H9 (cell line): ENCODE data around the gene SETD9. TPM values are rescaled to one million over a fixed set of nuclear protein-coding genes. Genes with fewer than 3 reads are reported as not detected.

Source experiments
- DNase-seq: peaks from one replicate; pipeline ENCODE4 v3.0.0-alpha.2; 2017
- H2AFZ ChIP-seq: one replicate; pipeline ENCODE4 v1.6.1; 2013; ENCODE audit warnings: mild to moderate bottlenecking, low read length, control low read depth, moderate library complexity
- H2AK5ac ChIP-seq: 2 replicates; pipeline ENCODE4 v1.6.1; 2013; ENCODE audit warnings: low read length, control low read depth, mixed read lengths; ENCODE audit not compliant: insufficient read length
- H2BK120ac ChIP-seq: one replicate; pipeline ENCODE4 v1.6.1; 2013; ENCODE audit warnings: low read depth, mild to moderate bottlenecking, low read length, control low read depth, inconsistent platforms; ENCODE audit not compliant: poor library complexity, severe bottlenecking
- H2BK12ac ChIP-seq: 2 replicates; pipeline ENCODE4 v1.6.1; 2013; ENCODE audit warnings: low read length, control low read depth, mixed read lengths, low read depth; ENCODE audit not compliant: insufficient read length
- H2BK15ac ChIP-seq: 2 replicates; pipeline ENCODE4 v1.6.1; 2013; ENCODE audit warnings: low read depth, low read length, control low read depth
- H2BK20ac ChIP-seq: one replicate; pipeline ENCODE4 v1.6.1; 2013; ENCODE audit warnings: low read depth, mild to moderate bottlenecking, low read length, control low read depth, inconsistent platforms; ENCODE audit not compliant: poor library complexity, severe bottlenecking
- H2BK5ac ChIP-seq: 2 replicates; pipeline ENCODE4 v1.6.1; 2013; ENCODE audit warnings: low read length, control low read depth, mixed read lengths; ENCODE audit not compliant: insufficient read length
- H3K14ac ChIP-seq: 2 replicates; pipeline ENCODE4 v1.6.1; 2013; ENCODE audit warnings: low read length, control low read depth; ENCODE audit not compliant: insufficient read depth
- H3K18ac ChIP-seq: 2 replicates; pipeline ENCODE4 v1.6.1; 2013; ENCODE audit warnings: low read depth, mild to moderate bottlenecking, mixed read lengths, low read length, control low read depth; ENCODE audit not compliant: insufficient read length
- H3K23ac ChIP-seq: 2 replicates; pipeline ENCODE4 v1.6.1; 2013; ENCODE audit warnings: low read length, control low read depth, mixed read lengths, low read depth; ENCODE audit not compliant: insufficient read length
- H3K23me2 ChIP-seq: 2 replicates; pipeline ENCODE4 v1.6.1; 2013; ENCODE audit warnings: low read depth, mild to moderate bottlenecking, mixed read lengths, low read length, control low read depth; ENCODE audit not compliant: insufficient read length, poor library complexity, severe bottlenecking
- H3K27ac ChIP-seq: 2 replicates; pipeline ENCODE4 v1.5.1; 2013; ENCODE audit warnings: low read length, control low read depth, mixed read lengths, low read depth; ENCODE audit not compliant: insufficient read length
- H3K27me3 ChIP-seq: 2 replicates; pipeline ENCODE4 v1.6.1; 2013; ENCODE audit warnings: low read length, control low read depth, inconsistent platforms; ENCODE audit not compliant: insufficient read depth
- H3K4ac ChIP-seq: 2 replicates; pipeline ENCODE4 v1.6.1; 2013; ENCODE audit warnings: low read depth, mild to moderate bottlenecking, control low read depth, inconsistent platforms, low read length, moderate library complexity
- H3K4me1 ChIP-seq: 2 replicates; pipeline ENCODE4 v1.6.1; 2013; ENCODE audit warnings: low read length, control low read depth, inconsistent platforms; ENCODE audit not compliant: insufficient read depth
- H3K4me2 ChIP-seq: 2 replicates; pipeline ENCODE4 v1.6.1; 2013; ENCODE audit warnings: low read length, control low read depth, mixed read lengths; ENCODE audit not compliant: insufficient read length, insufficient read depth
- H3K56ac ChIP-seq: 2 replicates; pipeline ENCODE4 v1.6.1; 2013; ENCODE audit warnings: low read depth, mild to moderate bottlenecking, mixed read lengths, low read length, control low read depth; ENCODE audit not compliant: insufficient read length
- H3K79me1 ChIP-seq: 2 replicates; pipeline ENCODE4 v1.6.1; 2013; ENCODE audit warnings: low read depth, mild to moderate bottlenecking, moderate library complexity, low read length, control low read depth, inconsistent platforms; ENCODE audit not compliant: insufficient read depth, poor library complexity, severe bottlenecking
- H3K79me2 ChIP-seq: 2 replicates; pipeline ENCODE4 v1.6.1; 2013; ENCODE audit warnings: low read length, control low read depth, inconsistent platforms; ENCODE audit not compliant: insufficient read depth
- H3K9ac ChIP-seq: 2 replicates; pipeline ENCODE4 v1.6.1; 2013; ENCODE audit warnings: low read length, control low read depth, mixed read lengths; ENCODE audit not compliant: insufficient read length; ENCODE audit errors: extremely low read depth
- H3K9me3 ChIP-seq: one replicate; pipeline ENCODE4 v1.6.1; 2013; ENCODE audit warnings: low read depth, low read length, inconsistent platforms; ENCODE audit not compliant: control insufficient read depth
- H3T11ph ChIP-seq: one replicate; pipeline ENCODE4 v1.6.1; 2013; ENCODE audit warnings: mild to moderate bottlenecking, low read length, control low read depth, inconsistent platforms
- H4K20me1 ChIP-seq: one replicate; pipeline ENCODE4 v1.6.1; 2013; ENCODE audit not compliant: control insufficient read depth, insufficient read length, insufficient read depth
- H4K5ac ChIP-seq: 2 replicates; pipeline ENCODE4 v1.6.1; 2013; ENCODE audit warnings: low read depth, mild to moderate bottlenecking, mixed read lengths, low read length, control low read depth; ENCODE audit not compliant: insufficient read length
- H4K8ac ChIP-seq: replicated peaks from 2 replicates; pipeline ENCODE4 v1.6.1; 2013; ENCODE audit warnings: low read length, control low read depth, mixed read lengths, low read depth; ENCODE audit not compliant: insufficient read length
- H4K91ac ChIP-seq: 2 replicates; pipeline ENCODE4 v1.6.1; 2013; ENCODE audit warnings: low read depth, mild to moderate bottlenecking, moderate library complexity, mixed read lengths, low read length, control low read depth; ENCODE audit not compliant: insufficient read length
- H3K27ac Mint-ChIP-seq, 3 experiments: 2 replicates in 2 of 3; 3 replicates in 1 of 3; pipeline ENCODE4 v1.8.0; 2020 to 2021; ENCODE audit warnings: mixed read lengths in 3 of 3, mild to moderate bottlenecking in 1 of 3, moderate library complexity in 1 of 3
- H3K27me3 Mint-ChIP-seq: 2 replicates; pipeline ENCODE4 v1.8.0; 2021; ENCODE audit warnings: low read depth, mild to moderate bottlenecking, moderate library complexity, mixed read lengths
- H3K36me3 Mint-ChIP-seq, 3 experiments: 2 replicates in 2 of 3; 3 replicates in 1 of 3; pipeline ENCODE4 v1.8.0; 2020 to 2021; ENCODE audit warnings: low read depth in 3 of 3, mixed read lengths in 3 of 3; ENCODE audit not compliant: insufficient read depth in 1 of 3
- H3K4me1 Mint-ChIP-seq, 2 experiments: 2 replicates each; pipeline ENCODE4 v1.8.0; 2020; ENCODE audit warnings: mixed read lengths in 2 of 2
- H3K4me3 Mint-ChIP-seq, 2 experiments: 2 replicates in 1 of 2; 3 replicates in 1 of 2; pipeline ENCODE4 v1.8.0; 2020 to 2021; ENCODE audit warnings: mild to moderate bottlenecking in 2 of 2, mixed read lengths in 2 of 2, moderate library complexity in 1 of 2
- H3K9me3 Mint-ChIP-seq, 2 experiments: 2 replicates in 1 of 2; 3 replicates in 1 of 2; pipeline ENCODE4 v1.8.0; 2020; ENCODE audit warnings: mild to moderate bottlenecking in 2 of 2, mixed read lengths in 2 of 2, moderate library complexity in 1 of 2
- CTCF ChIP-seq: fragments of 200-600 bp; sonication (generic); conservative IDR thresholded peaks from 3 replicates; pipeline ENCODE4 v1.8.0; 2021; ENCODE audit warnings: antibody characterized with exemption, mild to moderate bottlenecking
- WGBS: extraction: QIAGEN DNeasy Blood & Tissue Kit; methylation state at CpG from one replicate; pipeline ENCODE4 v1.1.7; 2013; ENCODE audit warnings: missing lambda C conversion rate, low lambda C conversion rate, mixed read lengths; ENCODE audit not compliant: insufficient read length; ENCODE audit errors: extremely low coverage; 5-methylcytosine and 5-hydroxymethylcytosine counted together
- total RNA-seq: library from RNA; stranded (reverse); gene quantifications from 2 replicates; pipeline ENCODE4 v1.2.1, GENCODE V29; 2021

SETD9 gene
- total RNA-seq, 1 experiment from 2014 or later = 15.7 TPM

GRCh38 chr5:56908942-56909293 lies 478 bp upstream of the SETD9 start:
- H2AK5ac ChIP-seq = no peak overlapping the region
- no peak for DNase-seq
- peaks cover 1% of the 10 kb centered on the region; the same call in 1 of the 2 replicates for H3K27me3 Mint-ChIP-seq
- no peak overlapping the region for H2BK12ac ChIP-seq
- no peaks in the 10 kb centered on the region for H3K79me2 ChIP-seq
- H3K9ac ChIP-seq = peak overlapping the region; percentile 96
- peaks cover 18 to 23% of the 10 kb centered on the region in 2 experiments for H3K4me1 Mint-ChIP-seq
- H4K5ac ChIP-seq = no peak overlapping the region
- no peak overlapping the region for H4K91ac ChIP-seq
- no peak overlapping the region for H4K8ac ChIP-seq
- peak overlapping the region; percentile 99 for H3K14ac ChIP-seq
- peaks cover 0 to 3% of the 10 kb centered on the region in 2 experiments; a peak in 2 of 5 replicates for H3K9me3 Mint-ChIP-seq
- no peak overlapping the region for H2BK15ac ChIP-seq
- H2BK120ac ChIP-seq = no peak overlapping the region
- H3K4ac ChIP-seq = no peak overlapping the region
- H3K4me1 ChIP-seq = no peaks in the 10 kb centered on the region; the same call in 1 of the 2 replicates
- no CpG with 5 or more reads among the region's 19 CpGs for WGBS
- H3K27me3 ChIP-seq = no peaks in the 10 kb centered on the region
- peak overlapping the region; percentile 74 to 86 for H3K4me3 Mint-ChIP-seq
- peak overlapping the region; percentile 47 for H2BK5ac ChIP-seq
- H3K27ac ChIP-seq = peak overlapping the region; percentile 48
- peak overlapping the region; percentile 92 to 99 (median 95) for H3K27ac Mint-ChIP-seq
- no peak overlapping the region for H3T11ph ChIP-seq
- H3K56ac ChIP-seq = no peak overlapping the region
- no peaks in the 10 kb centered on the region for H3K9me3 ChIP-seq
- H3K4me2 ChIP-seq = peak overlapping the region; percentile 79
- TF ChIP-seq CTCF = no peak
- no peak overlapping the region for H3K23ac ChIP-seq
- H3K36me3 Mint-ChIP-seq = peaks cover 3 to 10% (median 4%) of the 10 kb centered on the region in 3 experiments
- H3K79me1 ChIP-seq = no peaks in the 10 kb centered on the region
- no peaks in the 10 kb centered on the region for H4K20me1 ChIP-seq
- H2AFZ ChIP-seq = no peak overlapping the region
- H3K18ac ChIP-seq = peak overlapping the region; percentile 73
- H2BK20ac ChIP-seq = no peak overlapping the region
- peaks cover 8% of the 10 kb centered on the region for H3K23me2 ChIP-seq
